Germinal center (tissue), 1 donor: Measurements from ENCODE around the gene AJM1.
"Not testable (repeated sequence)": the region's sequence is repeated elsewhere in the genome, so short reads cannot be mapped to it uniquely, and the experiment has no call there.

Source experiments
- DNase-seq: peaks from one replicate; pipeline ENCODE4 v3.0.0; 2012; ENCODE audit warnings: mixed read lengths, low spot score

AJM1 gene

GRCh38 chr9:136856541-136857141 lies 14.4 kb downstream of the AJM1 start:
- no peak for DNase-seq

GRCh38 chr9:136857166-136857565 lies 14.9 kb downstream of the AJM1 start:
- no peak for DNase-seq

- DNase-seq: no peak
These were observed 15.5 kb downstream of the AJM1 start for GRCh38 chr9:136857581-136858412.

- DNase-seq: no peak
These were observed 16.2 kb downstream of the AJM1 start for GRCh38 chr9:136858452-136858843.

GRCh38 chr9:136858844-136859757 lies 16.8 kb downstream of the AJM1 start:
- DNase-seq: no peak

- DNase-seq: no peak
These were observed 18.3 kb downstream of the AJM1 start for GRCh38 chr9:136860529-136860928.

- DNase-seq: no peak
These were observed 18.9 kb downstream of the AJM1 start for GRCh38 chr9:136860933-136861873.

- no peak for DNase-seq
These were observed 19.7 kb downstream of the AJM1 start for GRCh38 chr9:136861874-136862457.

- DNase-seq: no peak
These were observed 20.8 kb downstream of the AJM1 start for GRCh38 chr9:136862849-136863622.

- no peak for DNase-seq
These were observed 21.5 kb downstream of the AJM1 start for GRCh38 chr9:136863623-136864273.

- no peak for DNase-seq
These were observed 22.9 kb downstream of the AJM1 start for GRCh38 chr9:136865041-136865767.

GRCh38 chr9:136865768-136866103 lies 23.5 kb downstream of the AJM1 start:
- peak; percentile 23 for DNase-seq

GRCh38 chr9:136866898-136867421 lies 24.7 kb downstream of the AJM1 start:
- DNase-seq: not testable (repeated sequence)

- DNase-seq: no peak
These were observed 25.2 kb downstream of the AJM1 start for GRCh38 chr9:136867480-136867879.

GRCh38 chr9:136867917-136868316 lies 25.6 kb downstream of the AJM1 start:
- no peak for DNase-seq

- no peak for DNase-seq
These were observed 26.4 kb downstream of the AJM1 start for GRCh38 chr9:136868644-136869043.

GRCh38 chr9:136869611-136870010 lies 27.3 kb downstream of the AJM1 start:
- DNase-seq: not testable (repeated sequence)

- DNase-seq: no peak
These were observed 32.9 kb downstream of the AJM1 start for GRCh38 chr9:136875155-136875554.

GRCh38 chr9:136876476-136876875 lies 34.2 kb downstream of the AJM1 start:
- no peak for DNase-seq
